Measurements from ENCODE around the gene SUPT3H.
"Not testable (repeated sequence)": the region's sequence is repeated elsewhere in the genome, so short reads cannot be mapped to it uniquely, and the experiment has no call there.

Gene SUPT3H

GRCh38 chr6:44867571-44868334, 510.0 kb downstream of the SUPT3H start:
- DNase-seq: no peak

GRCh38 chr6:44865184-44865583, 512.5 kb downstream of the SUPT3H start:
- not testable (repeated sequence) for DNase-seq

GRCh38 chr6:44859901-44860410, 517.8 kb downstream of the SUPT3H start:
- DNase-seq: no peak

- DNase-seq: no peak
Observed at GRCh38 chr6:44858998-44859397, 518.7 kb downstream of the SUPT3H start.

DNA sequence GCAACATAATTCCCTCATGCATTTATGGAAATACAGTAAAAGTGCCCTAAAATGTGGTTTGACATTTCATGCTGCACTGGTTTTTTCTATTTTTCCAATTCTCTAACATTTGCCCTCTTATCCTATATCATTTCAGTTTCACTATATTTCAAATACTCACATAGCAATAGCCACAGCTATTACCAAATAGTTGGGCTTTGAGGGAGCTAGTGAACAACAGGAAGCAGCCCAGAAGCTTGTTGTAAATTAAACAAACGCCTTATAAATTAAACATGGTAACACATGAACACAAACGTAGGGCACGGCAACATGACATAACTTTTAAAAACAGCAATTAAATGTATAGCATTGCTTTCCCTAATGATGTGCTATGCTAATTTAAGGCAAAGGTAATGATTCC, 521.3 kb downstream of the SUPT3H start:
- DNase-seq: no peak

DNA sequence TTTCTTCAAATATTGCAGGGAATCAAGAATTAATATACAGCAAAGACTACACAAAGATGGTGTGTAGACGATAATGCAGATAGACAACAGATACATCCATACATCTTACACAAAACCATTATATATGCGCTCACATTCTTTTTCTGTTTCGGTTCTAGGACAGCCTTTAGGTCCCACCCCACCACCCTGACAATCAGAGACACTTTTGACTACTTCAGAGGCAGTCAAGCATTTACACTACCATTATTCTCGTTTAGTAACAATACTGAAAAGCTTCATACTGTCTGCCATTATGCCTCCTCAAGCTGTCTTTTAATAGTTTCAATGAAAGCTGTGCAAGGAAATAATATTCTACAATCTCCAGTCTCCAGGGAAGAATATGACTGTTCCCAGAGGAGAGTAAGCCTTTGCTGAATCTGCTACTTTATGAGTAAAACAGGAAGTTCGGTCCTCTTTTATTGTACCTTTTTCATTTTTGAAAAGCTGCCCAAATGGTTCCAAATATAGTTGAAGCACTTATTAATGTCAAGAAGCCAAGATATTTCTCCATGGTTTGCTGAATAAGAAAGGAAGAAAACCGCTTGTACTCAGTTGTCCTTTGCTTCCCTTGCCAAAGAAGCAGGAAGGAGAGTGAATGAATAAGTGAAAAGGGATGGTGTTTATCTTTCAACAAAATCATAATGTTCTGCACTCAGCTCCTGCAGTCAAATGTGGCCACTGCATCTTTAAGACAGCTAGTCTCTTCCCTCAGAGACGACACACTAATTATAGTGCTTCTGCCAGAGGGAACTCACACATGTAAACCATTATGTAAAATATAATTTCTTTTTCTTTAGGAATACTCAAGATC, 521.9 kb downstream of the SUPT3H start:
- DNase-seq: no peak

- DNase-seq: no peak
Observed at GRCh38 chr6:44854712-44855443, 522.9 kb downstream of the SUPT3H start.

GRCh38 chr6:44851176-44851575, 526.6 kb downstream of the SUPT3H start:
- no peak for DNase-seq

DNA sequence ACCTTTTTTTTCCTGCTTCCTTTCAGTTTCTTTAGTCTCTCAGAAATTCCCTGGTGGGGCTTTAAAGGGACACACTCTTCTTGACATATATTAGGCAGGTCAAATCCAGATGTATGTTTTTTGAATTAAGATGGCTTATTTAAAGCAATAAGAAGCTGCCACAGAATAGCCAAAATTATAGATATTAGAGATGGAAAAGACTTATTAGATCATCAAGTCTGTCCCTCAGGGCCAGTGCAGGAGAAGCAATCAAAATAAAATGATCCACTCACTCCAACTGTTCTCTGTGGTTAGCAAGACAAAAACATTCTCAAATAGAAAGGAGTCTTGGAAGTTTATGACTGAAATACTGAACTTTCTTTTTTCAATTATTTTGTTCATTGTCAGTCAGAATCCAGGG, 527.4 kb downstream of the SUPT3H start:
- no peak for DNase-seq

DNA sequence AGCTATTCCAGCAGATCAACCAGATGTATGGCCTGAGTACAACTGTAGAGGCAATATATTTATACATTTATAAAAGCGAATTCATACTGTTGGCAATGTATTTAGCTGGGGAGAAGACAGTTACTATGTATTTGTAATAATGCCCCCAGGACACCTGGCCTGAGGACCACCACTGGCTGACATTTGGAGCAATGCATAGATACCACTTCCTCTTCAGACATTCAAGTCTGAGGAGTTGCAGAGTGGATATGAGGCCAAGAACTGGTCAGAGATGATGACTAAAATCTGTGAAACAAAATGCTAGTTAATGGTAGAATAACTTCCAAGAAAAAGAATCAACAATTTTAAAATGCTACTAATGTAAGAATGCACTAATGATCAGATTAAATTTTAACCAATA, 527.9 kb downstream of the SUPT3H start:
- no peak for DNase-seq

DNA sequence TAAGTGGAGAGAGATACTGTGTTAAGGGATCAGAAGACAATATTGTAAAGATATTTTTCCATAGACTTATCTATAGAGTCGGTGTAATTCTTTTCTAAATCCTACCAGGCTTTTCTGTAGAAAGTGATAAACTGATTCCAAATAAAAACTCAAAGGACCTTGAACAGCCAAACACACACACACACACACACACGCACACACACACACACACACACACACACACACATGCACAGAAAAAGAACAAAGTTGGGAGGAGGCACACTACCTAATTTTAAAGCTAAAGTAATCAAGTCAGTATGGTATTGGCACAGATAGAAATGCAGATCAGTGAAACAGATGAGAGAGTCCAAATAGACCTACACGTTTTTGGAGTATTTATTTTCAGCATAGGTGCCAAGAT, 534.0 kb downstream of the SUPT3H start:
- DNase-seq: no peak

DNA sequence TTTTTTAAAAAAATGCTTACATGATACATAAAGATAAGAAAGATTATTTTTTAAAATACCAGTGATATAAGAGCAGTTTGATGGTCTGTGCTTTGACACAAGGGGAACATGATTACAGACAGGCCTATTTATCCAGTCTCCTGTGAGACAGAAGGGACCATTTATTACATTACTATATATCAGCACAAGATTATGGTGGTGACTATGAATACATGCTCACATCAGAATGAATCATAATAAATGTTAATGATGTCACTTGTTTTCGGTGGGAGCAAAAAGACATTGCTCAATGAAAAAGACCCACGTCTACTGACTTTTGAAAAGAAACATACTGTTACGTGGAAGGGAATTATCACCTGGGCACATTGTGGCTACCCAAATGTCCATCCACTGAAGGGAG, 535.1 kb downstream of the SUPT3H start:
- DNase-seq: no peak

- DNase-seq: no peak
Observed at GRCh38 chr6:44841829-44842228, 535.9 kb downstream of the SUPT3H start.

DNA sequence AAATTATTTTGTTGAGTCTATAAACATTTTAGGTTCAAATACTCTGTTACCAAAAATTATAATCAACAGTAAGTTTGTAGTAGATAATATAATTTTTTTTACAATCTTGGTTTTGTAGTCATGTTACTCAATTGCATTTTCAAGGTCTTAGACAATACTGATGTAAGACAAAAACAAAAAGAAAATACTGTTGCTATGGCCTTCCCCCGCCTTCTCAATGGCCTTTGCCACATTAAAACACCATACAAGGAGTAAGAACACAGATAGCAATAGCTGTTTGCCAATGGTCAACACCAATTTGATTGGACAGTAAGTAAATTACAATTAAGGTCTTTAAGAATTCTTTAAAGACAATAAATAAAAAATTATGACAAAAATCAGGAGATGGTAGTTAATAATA, 540.0 kb downstream of the SUPT3H start:
- DNase-seq: no peak

DNA sequence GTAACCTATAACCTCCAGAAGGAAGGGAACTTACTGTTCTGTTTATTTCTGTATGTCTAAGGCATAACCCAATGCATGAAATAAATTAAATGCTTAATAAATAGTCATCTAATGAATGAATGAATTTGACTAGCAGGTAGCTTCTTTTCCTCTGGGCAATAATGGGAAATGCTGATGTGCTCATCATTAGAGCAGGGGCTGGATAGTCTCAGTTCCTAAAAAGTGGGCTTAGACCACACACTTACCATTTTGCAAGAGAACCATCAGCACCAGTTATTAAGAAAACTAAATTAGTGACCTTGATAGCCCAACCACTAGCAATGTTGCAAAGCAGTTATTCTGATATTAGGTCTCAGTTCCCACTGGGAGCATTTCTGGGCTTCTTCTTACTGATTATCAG, 540.5 kb downstream of the SUPT3H start:
- no peak for DNase-seq

DNA sequence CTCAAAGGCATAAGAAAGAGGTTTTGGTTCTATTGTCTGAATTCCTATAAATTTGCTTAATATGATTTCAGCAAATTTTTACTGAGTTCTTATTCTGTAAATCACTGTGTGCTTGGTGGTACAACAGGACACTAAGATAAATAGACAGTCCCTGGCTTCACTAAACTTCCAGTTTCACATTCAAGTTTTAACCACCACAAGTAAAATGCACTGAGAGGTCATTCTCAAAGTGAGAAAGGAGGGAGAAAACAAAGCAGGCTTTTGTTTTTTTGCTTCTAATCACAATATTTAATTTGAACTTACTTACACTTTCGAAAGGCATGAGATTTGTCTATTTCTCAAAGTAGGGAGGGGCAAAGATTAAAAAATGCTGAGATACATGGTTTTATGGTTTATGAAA, 544.5 kb downstream of the SUPT3H start:
- no peak for DNase-seq

DNA sequence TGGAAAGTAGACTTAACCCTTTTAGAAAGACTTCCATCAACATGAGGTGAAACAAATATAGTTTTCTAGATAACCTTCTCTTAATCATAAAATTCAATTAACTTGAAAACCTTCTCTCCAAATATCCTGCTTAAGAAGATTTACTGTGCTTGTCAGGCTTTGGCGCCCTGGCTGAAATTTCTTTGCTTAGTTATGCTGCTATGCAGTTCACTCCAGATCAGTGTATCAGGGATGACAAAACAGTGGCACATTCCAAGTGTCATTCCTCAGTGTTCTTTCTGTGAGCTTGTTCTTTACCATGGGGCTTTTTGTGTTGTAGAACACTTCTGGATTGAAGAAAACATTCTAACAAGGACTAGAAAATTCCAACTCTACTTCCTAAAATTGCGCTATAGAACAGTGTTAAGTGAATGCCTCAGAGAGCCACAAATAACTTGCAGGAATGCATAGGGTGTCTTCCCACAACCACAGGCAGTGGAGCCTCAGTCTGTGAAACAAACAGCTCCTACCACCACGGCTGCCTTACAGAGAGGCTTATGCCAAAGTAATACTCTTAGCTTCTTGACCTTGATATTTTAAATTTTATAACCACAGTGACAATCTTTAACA, 546.6 kb downstream of the SUPT3H start:
- no peak for DNase-seq

DNA sequence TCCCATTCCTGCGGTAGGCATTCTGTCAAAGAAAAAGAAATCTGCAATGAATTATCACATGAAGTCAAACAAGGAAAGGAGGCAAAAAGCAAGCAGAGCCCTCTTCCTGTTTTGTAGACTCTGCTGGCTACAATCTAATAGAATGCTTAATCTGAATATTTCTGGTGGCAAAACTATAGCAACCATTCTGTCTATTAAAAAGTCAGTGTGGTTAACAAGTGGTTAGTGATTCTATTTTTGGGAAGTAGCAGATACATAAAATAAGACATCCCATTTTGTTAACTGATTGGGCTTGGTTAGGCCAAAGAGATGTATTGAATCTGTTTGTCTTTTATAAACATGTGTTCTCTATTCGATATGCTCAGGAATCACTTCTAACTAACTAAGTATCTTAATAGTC, 547.9 kb downstream of the SUPT3H start:
- no peak for DNase-seq

DNA sequence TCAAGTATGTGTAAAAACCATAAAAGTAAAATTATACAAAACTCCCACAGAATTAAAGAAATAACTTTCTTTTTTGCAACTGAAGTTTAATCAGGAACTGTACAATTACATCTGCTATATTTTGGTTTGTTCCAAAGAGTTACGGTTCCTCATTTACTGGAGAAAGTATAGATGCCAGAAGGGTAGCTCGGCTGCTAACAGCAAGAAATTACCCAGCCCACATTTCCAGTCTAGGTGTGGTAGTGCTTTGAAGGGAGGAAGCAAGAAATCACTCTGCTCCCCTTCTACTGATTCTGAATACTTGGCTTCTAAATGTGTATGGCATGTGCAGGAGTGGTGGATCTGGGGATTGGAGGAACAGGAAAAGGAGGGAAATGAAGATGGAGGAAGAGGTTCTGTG, 549.0 kb downstream of the SUPT3H start:
- DNase-seq: no peak

- no peak for DNase-seq
Observed at GRCh38 chr6:44826025-44826676, 551.6 kb downstream of the SUPT3H start.

GRCh38 chr6:44825273-44825672, 552.5 kb downstream of the SUPT3H start:
- DNase-seq: no peak

DNA sequence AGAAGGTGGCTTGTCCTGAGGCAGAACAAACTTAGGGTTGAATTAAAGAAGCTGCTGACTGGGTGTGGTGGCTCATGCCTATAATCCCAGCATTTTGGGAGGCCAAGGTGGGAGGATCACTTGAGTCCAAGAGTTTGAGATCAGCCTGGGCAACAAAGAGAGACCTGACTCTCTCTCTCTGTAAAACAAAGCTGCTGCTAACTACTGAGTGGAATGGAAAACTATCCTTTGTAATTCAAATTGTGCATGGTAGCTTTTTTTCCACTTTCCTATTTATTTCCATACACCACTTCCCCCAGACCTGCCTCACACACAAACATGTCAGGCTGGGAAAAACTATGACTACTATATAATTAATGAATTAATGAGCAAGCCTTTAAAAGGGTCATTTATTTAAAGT, 553.2 kb downstream of the SUPT3H start:
- DNase-seq: no peak
